Dendritic cell treated with granulocyte-macrophage colony-stimulating factor and Interleukin-4, amounts not matched to agents 40 ng/mL and 50 ng/mL, for 4 days (primary cell): Measurements from ENCODE around the gene PF4V1.
"Not testable (repeated sequence)": the region's sequence is repeated elsewhere in the genome, so short reads cannot be mapped to it uniquely, and the experiment has no call there.

Source experiments
- H3K27ac Mint-ChIP-seq: one replicate; pipeline ENCODE4 v1.8.0; 2022; ENCODE audit warnings: mild to moderate bottlenecking, mixed read lengths
- H3K27me3 Mint-ChIP-seq: one replicate; pipeline ENCODE4 v1.8.0; 2022; ENCODE audit warnings: mild to moderate bottlenecking, mixed read lengths
- H3K36me3 Mint-ChIP-seq: one replicate; pipeline ENCODE4 v1.8.0; 2022; ENCODE audit warnings: low read depth, mixed read lengths
- H3K4me1 Mint-ChIP-seq: one replicate; pipeline ENCODE4 v1.8.0; 2022; ENCODE audit warnings: low read depth, mixed read lengths
- H3K4me3 Mint-ChIP-seq: one replicate; pipeline ENCODE4 v1.8.0; 2022; ENCODE audit warnings: mild to moderate bottlenecking, moderate library complexity, mixed read lengths
- H3K9me3 Mint-ChIP-seq: one replicate; pipeline ENCODE4 v1.8.0; 2022; ENCODE audit warnings: mixed read lengths
- intact Hi-C: fragments of 100-400 bp; cut with micrococcal nuclease; formaldehyde crosslinking; loops from one replicate; pipeline ENCODE4 v1.15.0; 2022

The PF4V1 gene

DNA sequence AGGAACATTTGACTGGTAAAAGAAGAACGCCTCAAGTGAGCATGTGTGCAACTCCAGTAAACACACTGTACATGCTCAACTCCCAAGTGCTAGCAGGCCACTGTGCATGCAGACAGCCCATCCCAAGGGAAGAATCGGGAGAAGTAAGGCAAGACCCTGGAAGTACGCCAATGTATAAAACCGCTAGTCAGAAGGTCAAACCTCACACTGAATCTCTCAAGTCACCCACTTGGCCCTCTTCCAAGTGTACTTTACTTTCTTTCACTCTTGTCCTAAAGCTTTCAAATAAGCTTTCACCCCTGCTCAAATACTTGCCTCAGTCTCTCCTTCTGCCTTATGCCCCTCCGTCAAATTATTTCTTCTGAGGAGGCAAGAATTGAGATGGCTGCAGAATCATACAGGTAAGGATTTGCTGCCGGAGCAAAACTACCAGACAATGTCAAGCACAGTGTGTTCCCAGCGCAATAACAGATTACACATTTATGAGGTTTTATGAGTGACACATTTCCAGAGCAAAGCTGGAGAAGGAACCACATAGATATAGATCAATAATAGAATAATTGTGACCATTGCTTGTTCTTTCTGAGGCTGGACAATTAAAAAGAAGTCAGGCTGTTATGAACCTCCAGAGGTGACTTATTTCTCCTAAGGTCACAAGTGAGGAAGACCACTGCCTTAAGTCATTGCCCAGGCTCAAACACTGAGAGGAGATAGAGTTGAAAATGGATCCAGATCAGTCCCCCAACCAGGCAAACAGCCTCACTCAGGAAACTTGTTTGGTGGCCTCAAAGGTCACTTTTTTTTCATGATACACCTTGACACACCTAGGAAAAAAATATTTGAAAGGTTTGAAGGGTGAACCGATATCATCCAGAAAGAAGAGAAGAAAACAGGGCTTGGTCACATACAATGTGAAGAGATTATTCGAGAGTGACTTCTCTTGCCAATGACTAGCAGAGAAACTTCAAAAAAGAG lies 42.4 kb downstream of the PF4V1 start:
- Mint-ChIP-seq H3K9me3 (no peaks in the 10 kb centered on the region), H3K4me3 (no peak overlapping the region), H3K27ac (no peak overlapping the region), H3K36me3 (no peaks in the 10 kb centered on the region), H3K27me3 (no peaks in the 10 kb centered on the region), H3K4me1 (peaks cover 12% of the 10 kb centered on the region)
- intact Hi-C loops, result no loop called here

DNA sequence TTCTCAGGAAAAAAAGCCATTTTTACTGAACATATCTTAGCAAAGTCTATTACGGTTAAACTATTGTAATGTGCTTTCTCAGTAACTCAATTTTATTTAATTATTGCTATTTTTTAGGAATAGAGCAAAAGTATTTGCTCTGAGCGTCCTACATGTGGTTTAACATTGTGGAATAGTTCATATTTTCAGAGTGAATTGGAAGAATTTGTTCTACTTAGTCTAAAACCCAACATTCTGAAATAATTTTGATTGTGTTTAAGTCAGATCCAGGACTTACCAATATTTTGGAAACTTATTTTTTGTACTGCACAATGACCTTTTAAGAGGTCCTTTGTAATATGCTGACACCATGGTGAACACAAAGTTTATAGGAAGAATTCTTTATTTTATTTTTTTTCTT lies 43.3 kb downstream of the PF4V1 start:
- Mint-ChIP-seq H3K27me3 (no peaks in the 10 kb centered on the region), H3K4me3 (no peak overlapping the region), H3K36me3 (no peaks in the 10 kb centered on the region), H3K4me1 (peaks cover 12% of the 10 kb centered on the region), H3K27ac (no peak overlapping the region), H3K9me3 (no peaks in the 10 kb centered on the region)
- intact Hi-C loops, result no loop called here

DNA sequence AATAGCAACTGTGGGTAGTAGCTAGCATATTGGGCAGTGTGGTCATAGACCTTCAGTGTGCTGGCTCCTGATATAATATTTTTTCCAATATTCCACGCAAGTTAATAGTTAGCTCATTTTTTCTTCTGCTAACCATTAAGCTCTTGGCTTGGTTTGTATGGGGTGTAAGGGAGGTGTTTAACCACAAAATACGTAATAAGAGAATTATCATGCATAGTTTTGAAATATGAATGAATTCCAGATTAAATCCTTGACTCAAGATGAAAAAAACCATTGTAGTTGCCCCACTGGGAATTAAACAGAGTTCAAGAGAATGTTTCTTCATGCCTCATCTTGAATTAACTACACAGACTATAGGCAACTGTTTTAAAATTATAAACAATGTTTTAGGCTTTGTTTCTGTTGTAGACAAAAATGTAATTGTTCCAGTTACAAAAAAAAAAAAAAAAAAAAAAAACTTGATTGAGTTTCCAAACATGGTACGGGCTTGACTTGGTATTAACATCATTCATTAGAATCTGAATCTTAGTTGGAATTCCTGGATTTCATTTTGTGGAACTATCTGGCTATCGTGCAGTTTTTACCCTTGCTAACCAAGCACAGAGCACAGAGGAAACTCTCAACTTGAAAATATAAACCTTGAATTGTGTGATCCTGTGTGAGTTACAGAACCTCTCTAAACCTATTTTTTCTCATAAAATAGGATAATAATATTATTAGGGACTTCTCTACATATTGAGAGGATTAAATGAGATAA lies 44.5 kb downstream of the PF4V1 start:
- no peaks in the 10 kb centered on the region for H3K36me3 Mint-ChIP-seq

DNA sequence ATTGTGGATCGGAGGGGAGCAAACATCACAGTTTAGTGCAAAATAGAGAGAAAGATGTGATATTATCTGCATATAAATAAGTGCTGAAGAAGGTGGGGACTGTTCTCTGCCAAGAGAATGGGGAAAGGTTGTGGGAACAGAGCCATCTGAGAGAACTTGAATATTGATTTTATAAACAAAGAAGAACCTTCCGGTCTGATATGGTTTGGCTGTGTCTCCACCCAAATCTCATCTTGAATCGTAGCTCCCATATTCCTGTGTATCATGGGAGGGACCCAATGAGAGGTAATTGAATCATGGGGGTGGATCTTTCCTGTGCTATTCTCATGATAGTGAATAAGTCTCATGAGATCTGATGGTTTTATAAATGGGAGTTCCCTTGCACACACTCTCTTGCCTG lies 46.2 kb downstream of the PF4V1 start:
- H3K36me3 Mint-ChIP-seq, H3K9me3 Mint-ChIP-seq, H3K27ac Mint-ChIP-seq, H3K4me3 Mint-ChIP-seq, intact Hi-C loops, H3K27me3 Mint-ChIP-seq: not testable (repeated sequence)
- H3K4me1 Mint-ChIP-seq, result peaks cover 17% of the 10 kb centered on the region

More for the DNA sequence above, 44.5 kb downstream of the PF4V1 start:
- no peaks in the 10 kb centered on the region for H3K27me3 Mint-ChIP-seq
- H3K4me1 Mint-ChIP-seq, result peaks cover 9% of the 10 kb centered on the region
- H3K4me3 Mint-ChIP-seq, result no peak overlapping the region
- intact Hi-C loops, result no loop called here
- H3K27ac Mint-ChIP-seq, result no peak overlapping the region
- no peaks in the 10 kb centered on the region for H3K9me3 Mint-ChIP-seq

DNA sequence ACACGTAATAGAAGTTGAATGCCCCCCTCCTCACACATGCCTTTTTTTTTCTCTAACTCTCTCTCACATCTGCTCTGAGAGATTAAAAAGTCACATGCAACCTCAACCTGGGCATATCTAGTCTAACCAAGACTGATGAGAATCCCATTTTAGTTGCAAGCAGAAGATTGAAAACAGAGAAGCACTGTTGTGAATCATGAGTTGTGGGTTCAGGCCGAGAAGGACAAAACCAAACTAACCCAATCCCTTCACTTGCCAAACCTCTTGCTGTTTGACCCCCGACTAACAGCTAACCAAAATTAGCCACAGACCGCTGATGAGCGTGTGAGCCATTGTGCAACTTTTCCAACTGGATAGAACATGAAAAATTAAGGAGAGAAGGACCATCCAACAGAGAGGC lies 47.9 kb downstream of the PF4V1 start:
- Mint-ChIP-seq H3K36me3 (no peaks in the 10 kb centered on the region), H3K4me3 (no peak overlapping the region), H3K27ac (no peak overlapping the region), H3K27me3 (no peaks in the 10 kb centered on the region), H3K9me3 (no peaks in the 10 kb centered on the region), H3K4me1 (peaks cover 15% of the 10 kb centered on the region)
- intact Hi-C loops, result no loop called here

DNA sequence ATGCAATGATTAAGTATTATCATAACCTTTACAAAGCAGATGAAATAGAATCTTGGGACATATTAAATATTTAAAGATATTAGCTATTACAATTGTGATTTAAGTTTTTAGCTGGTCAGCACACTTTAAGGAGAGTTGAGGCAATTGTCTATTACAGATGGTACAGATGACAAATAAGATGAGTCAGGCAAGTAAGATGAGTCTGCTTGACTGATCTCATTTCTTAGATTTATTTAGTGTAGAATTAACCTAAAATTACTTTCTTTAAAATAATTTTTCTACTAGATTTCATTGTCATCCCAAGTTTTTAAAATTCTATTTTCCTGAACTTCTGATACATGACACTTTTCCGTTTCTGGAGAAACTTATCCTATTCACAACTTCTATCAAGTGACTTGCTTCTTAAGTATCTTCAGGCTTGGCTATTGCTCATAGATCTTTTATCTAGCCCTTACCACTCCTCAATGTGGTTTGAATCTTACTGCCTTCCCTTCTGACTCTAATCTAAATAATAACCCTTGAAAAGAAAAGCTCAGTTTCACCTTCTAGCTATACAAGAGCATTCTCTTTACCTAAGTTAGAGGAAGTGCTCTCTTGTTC lies 49.0 kb downstream of the PF4V1 start:
- intact Hi-C loops, result no loop called here
- H3K36me3 Mint-ChIP-seq, result no peaks in the 10 kb centered on the region
- peaks cover 15% of the 10 kb centered on the region for H3K4me1 Mint-ChIP-seq
- H3K27me3 Mint-ChIP-seq, result no peaks in the 10 kb centered on the region
- no peak overlapping the region for H3K4me3 Mint-ChIP-seq
- H3K9me3 Mint-ChIP-seq, result no peaks in the 10 kb centered on the region
- no peak overlapping the region for H3K27ac Mint-ChIP-seq

DNA sequence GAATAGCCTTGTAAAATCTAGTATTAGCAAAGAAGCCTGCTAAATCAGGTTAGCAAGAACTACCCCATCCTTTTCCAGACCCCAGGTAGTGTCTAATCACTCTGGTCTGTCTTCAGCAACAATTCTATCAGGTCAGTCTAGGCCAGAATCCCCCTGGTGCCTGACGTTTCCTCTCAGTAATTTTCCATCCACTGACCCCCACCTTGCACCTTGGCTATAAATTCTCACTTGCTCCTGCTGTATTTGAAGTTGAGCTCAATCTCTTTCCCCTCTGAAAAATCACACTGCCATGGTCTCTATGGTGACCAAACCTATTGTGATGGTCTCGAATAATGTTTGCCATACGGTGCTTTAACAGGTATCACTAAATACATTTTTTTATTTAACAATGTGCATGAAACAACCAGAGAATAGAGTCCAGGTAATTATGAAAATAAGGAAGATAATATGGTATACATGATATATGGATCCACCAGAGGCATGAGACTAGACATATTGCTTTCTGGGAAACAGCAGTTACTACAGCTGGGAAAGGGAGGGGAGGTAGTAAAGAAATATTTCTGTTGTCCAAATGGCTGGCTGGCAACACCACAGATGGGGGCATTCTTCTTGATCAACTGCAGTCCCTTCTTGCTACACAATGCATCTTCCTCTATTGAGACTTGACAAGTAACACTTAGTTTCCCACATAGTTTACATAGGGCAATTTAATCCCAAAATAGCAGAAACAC lies 49.9 kb downstream of the PF4V1 start:
- H3K27me3 Mint-ChIP-seq, result no peaks in the 10 kb centered on the region
- H3K4me1 Mint-ChIP-seq, result peaks cover 15% of the 10 kb centered on the region
- no peak overlapping the region for H3K27ac Mint-ChIP-seq
- H3K36me3 Mint-ChIP-seq, result no peaks in the 10 kb centered on the region
- H3K4me3 Mint-ChIP-seq, result no peak overlapping the region
- H3K9me3 Mint-ChIP-seq, result no peaks in the 10 kb centered on the region
- intact Hi-C loops, result no loop called here
